Smooth muscle cell (in vitro differentiated cells): ENCODE measurements around the gene POP5. TPM values are rescaled to one million over a fixed set of nuclear protein-coding genes. Genes with fewer than 3 reads are reported as not detected.
"Not testable (repeated sequence)": the region's sequence is repeated elsewhere in the genome, so short reads cannot be mapped to it uniquely, and the experiment has no call there.

Source experiments
- DNase-seq: peaks from one replicate; lab custom pipeline; 2025; ENCODE audit not compliant: unreplicated experiment; lab: John Stamatoyannopoulos, UW
- H2AFZ ChIP-seq: fragments of 200-600 bp; sonication (generic); 2 replicates; pipeline ENCODE4 v1.6.0; 2016; ENCODE audit warnings: antibody characterized with exemption, low read depth, mild to moderate bottlenecking
- H3F3A ChIP-seq: fragments of 200-600 bp; sonication (generic); 2 replicates; pipeline ENCODE4 v1.6.0; 2017; ENCODE audit warnings: antibody characterized with exemption, low read depth
- H3K27ac ChIP-seq: fragments of 200-600 bp; sonication (generic); 2 replicates; pipeline ENCODE4 v1.5.1; 2016; ENCODE audit warnings: low read depth, mild to moderate bottlenecking
- H3K27me3 ChIP-seq: fragments of 200-600 bp; sonication (generic); 2 replicates; pipeline ENCODE4 v1.6.1; 2016; ENCODE audit warnings: low read depth, mild to moderate bottlenecking
- H3K36me3 ChIP-seq: fragments of 200-600 bp; sonication (generic); 2 replicates; pipeline ENCODE4 v1.5.1; 2016; ENCODE audit warnings: low read depth
- H3K4me1 ChIP-seq: fragments of 200-600 bp; sonication (generic); 2 replicates; pipeline ENCODE4 v1.5.1; 2016; ENCODE audit warnings: low read depth
- H3K4me2 ChIP-seq: fragments of 200-600 bp; sonication (generic); 2 replicates; pipeline ENCODE4 v1.6.0; 2016; ENCODE audit warnings: mild to moderate bottlenecking
- H3K4me3 ChIP-seq: fragments of 200-600 bp; sonication (generic); 2 replicates; pipeline ENCODE4 v1.5.1; 2016; ENCODE audit warnings: mild to moderate bottlenecking
- H3K79me2 ChIP-seq: fragments of 200-600 bp; sonication (generic); 2 replicates; pipeline ENCODE4 v1.6.0; 2016; ENCODE audit warnings: low read depth, mild to moderate bottlenecking
- H3K9ac ChIP-seq: fragments of 200-600 bp; sonication (generic); 2 replicates; pipeline ENCODE4 v1.6.0; 2016; ENCODE audit warnings: low read depth
- H3K9me3 ChIP-seq: fragments of 200-600 bp; sonication (generic); replicated peaks from 2 replicates; pipeline ENCODE4 v1.5.1; 2016; ENCODE audit warnings: low read depth
- H4K20me1 ChIP-seq: fragments of 200-600 bp; sonication (generic); 2 replicates; pipeline ENCODE4 v1.6.0; 2016; ENCODE audit warnings: low read depth
- CTCF ChIP-seq: fragments of 200-600 bp; sonication (generic); IDR thresholded peaks from 2 replicates; pipeline ENCODE4 v1.5.1; 2017; ENCODE audit warnings: borderline replicate concordance, mild to moderate bottlenecking, antibody characterized with exemption; ENCODE audit not compliant: insufficient read depth, poor library complexity, severe bottlenecking
- WGBS: methylation state at CpG from one replicate; pipeline ENCODE4 v1.1.7; 2016; ENCODE audit warnings: low lambda C conversion rate; 5-methylcytosine and 5-hydroxymethylcytosine counted together
- polyA plus RNA-seq: library from polyadenylated mRNA; unstranded; fragments of >200 nt; fragmentation: Nextera tagmentation; extraction: Ambion mirVana; gene quantifications from 2 replicates; pipeline ENCODE4 v1.2.1, GENCODE V29; 2016
- total RNA-seq: library from RNA; depleted of rRNA; stranded (reverse); fragments of >200 nt; gene quantifications from 2 replicates; pipeline ENCODE4 v1.2.3, GENCODE V29; 2014

The POP5 gene
- total and polyA plus RNA-seq, 2 experiments from 2014 or later, result 25.8 to 40.4 TPM

GRCh38 chr12:120534203-120534702 is 46.9 kb downstream of the POP5 start, which contains the start of gene RNF10:
RNF10 (plus strand) TSS chr12:120534356; CDS start chr12:120534812, 456 bp downstream.
- Histone ChIP-seq H4K20me1 (peaks cover 46% of the 10 kb centered on the region), H3K4me3 (peak within 1 kb of the TSS; percentile 96), H3K4me1 (peaks cover 37% of the 10 kb centered on the region), H3K4me2 (peak within 1 kb of the TSS; percentile 91), H3K36me3 (no peaks in the 10 kb centered on the region), H3K27me3 (no peaks in the 10 kb centered on the region), H3K27ac (peak within 1 kb of the TSS; percentile 70), H3F3A (peaks cover 5% of the 10 kb centered on the region), H2AFZ (peak within 1 kb of the TSS; percentile 84), H3K9ac (peak within 1 kb of the TSS; percentile 96), H3K79me2 (peaks cover 51% of the 10 kb centered on the region), H3K9me3 (no peaks in the 10 kb centered on the region)
- peak; percentile 25 for DNase-seq
- WGBS, result under 1% methylated on average over 26 of the region's 43 CpGs
- TF ChIP-seq CTCF, result no peak

DNA sequence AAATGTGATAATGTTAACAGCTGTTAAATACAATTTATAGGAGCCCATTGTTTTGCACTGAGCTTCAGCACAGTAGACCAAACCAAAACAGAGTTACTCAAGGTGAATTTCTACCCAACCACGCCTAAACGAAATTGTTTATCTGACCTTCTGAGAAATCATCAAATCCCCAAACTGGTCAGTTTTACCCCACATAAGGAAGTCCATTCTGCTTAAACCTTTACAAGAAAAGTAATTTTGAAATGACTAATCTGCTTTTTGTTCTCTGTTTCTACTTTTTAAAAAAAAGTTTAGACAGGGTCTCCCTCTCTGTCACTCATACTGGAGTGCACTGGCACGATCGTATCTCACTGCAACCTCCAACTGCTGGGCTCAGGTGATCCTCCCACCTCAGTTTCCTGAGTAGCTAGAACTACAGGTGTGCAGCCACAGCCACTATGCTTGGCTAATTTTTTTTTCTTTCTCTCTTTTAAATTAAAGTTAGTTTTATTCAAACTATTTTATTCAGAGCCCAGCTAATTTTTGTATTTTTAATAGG is 48.4 kb downstream of the POP5 start:
- no peak overlapping the region for H3K4me3 ChIP-seq
- TF ChIP-seq CTCF, result no peak
- H3K9ac ChIP-seq, result no peak overlapping the region
- H3K4me1 ChIP-seq, result peaks cover 36% of the 10 kb centered on the region
- peaks cover 36% of the 10 kb centered on the region for H3K79me2 ChIP-seq
- no peaks in the 10 kb centered on the region for H3K9me3 ChIP-seq
- H2AFZ ChIP-seq, result no peak overlapping the region
- H3K27ac ChIP-seq, result no peak overlapping the region
- H3K4me2 ChIP-seq, result no peak overlapping the region
- peaks cover 5% of the 10 kb centered on the region for H3F3A ChIP-seq
- no peaks in the 10 kb centered on the region for H3K36me3 ChIP-seq
- WGBS, result 80% methylated on average over 4 of the region's 4 CpGs
- no peaks in the 10 kb centered on the region for H3K27me3 ChIP-seq
- DNase-seq, result no peak
- peaks cover 31% of the 10 kb centered on the region for H4K20me1 ChIP-seq

DNA sequence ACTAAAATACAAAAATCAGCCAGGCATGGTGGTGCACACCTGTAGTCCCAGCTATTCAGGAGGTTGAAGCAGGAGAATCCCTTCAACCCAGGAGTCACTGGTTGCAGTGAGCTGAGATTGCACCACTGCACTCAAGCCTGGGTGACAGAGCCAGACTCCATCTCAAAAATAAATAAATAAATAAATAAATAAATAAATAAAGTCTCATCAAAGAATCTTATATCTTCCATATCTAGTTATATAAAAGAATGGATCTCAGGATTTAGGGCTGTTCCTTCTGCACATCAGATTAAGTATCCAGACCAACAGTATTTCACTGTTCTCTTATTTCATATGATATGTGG is 50.8 kb downstream of the POP5 start:
- Histone ChIP-seq H3K4me2 (peak overlapping the region; percentile 86), H3K4me3 (peak overlapping the region; percentile 95), H2AFZ (peak overlapping the region; percentile 95), H3K79me2 (peaks cover 12% of the 10 kb centered on the region), H3K4me1 (peaks cover 15% of the 10 kb centered on the region), H3K27ac (peak overlapping the region; percentile 89), H3K9ac (peak overlapping the region; percentile 98)
- H4K20me1 ChIP-seq, H3K9me3 ChIP-seq, H3K36me3 ChIP-seq, H3F3A ChIP-seq, DNase-seq, H3K27me3 ChIP-seq: not testable (repeated sequence)

DNA sequence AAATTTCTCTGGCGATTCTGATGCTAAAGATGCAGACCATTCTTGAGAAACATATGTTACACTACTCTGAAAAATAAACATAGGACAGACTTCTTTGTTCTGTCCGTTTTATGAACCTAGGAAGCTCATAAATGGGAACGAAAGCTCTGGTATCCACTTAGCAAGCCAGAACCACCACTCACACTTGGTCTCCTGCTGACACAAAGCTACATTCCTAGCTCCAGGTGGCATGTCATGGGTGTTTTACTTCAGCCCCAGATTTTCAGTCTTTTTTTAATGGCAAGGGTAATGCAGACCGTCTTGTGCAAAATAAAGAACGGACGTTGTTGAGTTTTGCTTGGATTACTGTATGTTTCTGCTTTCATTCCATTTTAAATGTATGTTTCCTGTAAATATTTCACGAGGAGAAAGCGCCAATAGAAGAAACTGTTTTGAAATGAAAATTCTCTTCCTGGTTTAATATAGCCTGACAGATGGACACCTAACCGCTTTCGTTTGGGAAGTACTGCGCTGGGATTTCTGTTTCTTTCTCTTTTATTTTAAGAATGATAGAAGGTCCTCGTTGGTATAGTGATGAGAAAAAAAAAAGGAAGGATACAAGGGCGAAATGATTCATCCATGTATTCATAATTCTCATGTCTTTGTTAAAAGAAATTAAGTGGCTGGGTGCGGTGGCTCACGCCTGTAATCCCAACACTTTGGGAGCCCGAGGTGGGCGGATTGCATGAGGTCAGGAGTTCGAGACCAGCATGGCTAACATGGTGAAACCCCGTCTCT is 51.4 kb downstream of the POP5 start:
- peak overlapping the region; percentile 89 for H3K27ac ChIP-seq
- peak overlapping the region; percentile 86 for H3K4me2 ChIP-seq
- H3K27me3 ChIP-seq, result no peaks in the 10 kb centered on the region
- H3K4me3 ChIP-seq, result peak overlapping the region; percentile 95
- peak; percentile 10 for TF ChIP-seq CTCF
- H3K9me3 ChIP-seq, result no peaks in the 10 kb centered on the region
- peak overlapping the region; percentile 95 for H2AFZ ChIP-seq
- H3K36me3 ChIP-seq, result no peaks in the 10 kb centered on the region
- no peak for DNase-seq
- peak overlapping the region; percentile 98 for H3K9ac ChIP-seq
- peaks cover 13% of the 10 kb centered on the region for H3K4me1 ChIP-seq
- H4K20me1 ChIP-seq, result peaks cover 2% of the 10 kb centered on the region
- H3K79me2 ChIP-seq, result peaks cover 6% of the 10 kb centered on the region
- H3F3A ChIP-seq, result no peaks in the 10 kb centered on the region
- 60% methylated on average over 19 of the region's 19 CpGs for WGBS
